Uterine smooth muscle cell (primary cell): ENCODE data around the gene GPR108. TPM values are rescaled to one million over a fixed set of nuclear protein-coding genes. Genes with fewer than 3 reads are reported as not detected.

Experiments used
- total RNA-seq: library from RNA; depleted of rRNA; stranded (reverse); fragments of >200 nt; gene quantifications from 2 replicates; pipeline ENCODE4 v1.2.3, GENCODE V29; 2014

GPR108 gene
- total RNA-seq, result 26.0 and 34.4 TPM in 2 replicates

DNA sequence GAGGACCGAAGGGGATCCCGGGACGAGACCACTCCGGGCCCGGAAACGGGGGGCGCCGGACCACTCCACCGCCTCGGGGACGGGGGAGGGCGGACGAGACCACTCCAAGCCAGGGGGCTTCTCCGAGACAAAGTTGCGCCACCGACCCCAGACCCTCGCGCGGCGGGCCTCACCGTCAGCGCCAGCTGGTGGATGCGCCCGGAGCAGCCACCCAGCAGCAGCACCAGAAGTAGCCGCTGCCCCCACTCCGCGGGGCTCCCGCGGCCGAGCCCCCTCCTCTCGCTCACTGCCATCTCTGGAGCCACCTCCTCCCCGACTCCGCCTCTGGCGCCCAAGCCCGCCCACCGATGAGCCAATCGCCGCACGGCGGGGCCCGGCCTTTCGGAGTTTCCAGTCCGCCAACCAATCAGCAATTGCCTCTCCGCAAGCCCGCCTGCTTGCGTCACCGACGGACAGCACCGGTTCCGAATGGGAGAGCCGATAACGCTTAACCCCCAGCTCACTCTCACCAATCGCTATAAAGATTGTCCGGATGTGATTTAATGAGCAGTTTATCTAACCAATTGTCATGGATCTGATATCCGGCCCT, at the start of gene GPR108:
TSS of gene GPR108 (minus strand) at position 297 of the 589 bp plus-strand sequence. CDS start at position 293, 4 bp downstream.

GRCh38 chr19:6772028-6772865, 34.9 kb upstream of the GPR108 start, which contains the start of gene VAV1:
Gene VAV1 (plus strand): TSS chr19:6772708. CDS start chr19:6772808, 100 bp downstream.

DNA sequence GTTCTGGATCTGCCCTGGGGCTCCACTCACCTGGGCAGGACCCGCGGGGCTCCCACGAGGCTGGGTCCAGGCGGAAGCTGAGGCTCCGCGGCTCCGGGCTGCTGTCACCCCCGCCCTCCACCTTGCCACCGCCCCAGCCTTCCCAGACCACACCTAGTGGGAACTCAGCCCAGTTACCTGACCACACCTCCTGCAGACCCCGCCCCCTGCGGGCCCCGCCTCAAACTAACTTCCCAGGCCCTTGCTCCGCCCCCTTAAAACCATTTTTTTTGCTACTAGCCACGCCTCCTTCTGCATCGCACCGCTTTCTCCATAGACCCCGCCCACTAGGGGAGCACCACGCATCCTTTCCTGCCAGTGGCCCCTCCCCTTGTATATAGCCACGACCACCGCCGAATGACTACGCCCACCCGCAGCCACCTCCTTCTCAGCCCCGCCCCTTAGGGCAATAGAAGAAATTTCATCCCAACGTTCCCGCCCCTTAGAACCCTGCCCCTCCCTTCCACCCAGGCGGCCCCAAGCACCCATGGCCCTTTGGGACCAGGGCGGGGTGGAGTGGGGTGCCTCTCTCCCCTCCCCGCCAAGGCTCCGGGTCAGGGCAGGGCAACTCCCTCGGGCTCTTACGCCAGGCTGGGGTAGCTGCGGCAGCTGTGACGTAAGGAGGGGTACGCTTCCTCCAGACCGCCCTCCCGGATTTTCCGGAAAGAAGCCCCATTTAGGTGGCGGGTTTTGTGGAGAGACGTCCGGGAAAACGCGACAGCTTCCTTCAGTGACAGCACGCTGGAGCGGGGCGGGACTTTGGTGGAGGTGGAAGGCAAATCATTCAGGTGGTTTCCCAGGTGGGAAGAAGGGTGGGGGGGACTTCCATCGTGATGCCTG, 30.2 kb upstream of the GPR108 start, which contains the start of gene SH2D3A:
TSS of gene SH2D3A (minus strand) at position 79 of the 879 bp plus-strand sequence. CDS start 3,687 bp downstream, outside the sequence.

GRCh38 chr19:6739390-6739882, 2.1 kb upstream of the GPR108 start, which contains the start of gene TRIP10:
Gene TRIP10 (plus strand): TSS chr19:6739680. CDS start chr19:6739762, 82 bp downstream.

GRCh38 chr19:6720369-6721137, 16.8 kb downstream of the GPR108 start, which contains the start of gene C3:
Gene C3 (minus strand): TSS chr19:6720650. CDS start chr19:6720589, 61 bp downstream.

Other genes with a start within 250 kb of the GPR108 start
- not detected in 2 replicates for gene TUBB4A, start 235.3 kb downstream of the GPR108 start, total RNA-seq
- gene TNFSF9, start 206.6 kb downstream of the GPR108 start, total RNA-seq, result 0.11 TPM in 1 of 2 replicates, not detected in the other
- not detected in 2 replicates for gene CD70, start 146.4 kb downstream of the GPR108 start, total RNA-seq
- not detected in 2 replicates for gene TNFSF14, start 67.4 kb downstream of the GPR108 start, total RNA-seq
- gene C3, start 16.9 kb downstream of the GPR108 start, total RNA-seq, result 0.22 and 0.25 TPM in 2 replicates
- gene TRIP10, start 2.1 kb upstream of the GPR108 start, total RNA-seq, result 39.1 and 41.6 TPM in 2 replicates
- gene SH2D3A, start 29.9 kb upstream of the GPR108 start, total RNA-seq, result not detected in 2 replicates
- not detected in 2 replicates for gene VAV1, start 35.1 kb upstream of the GPR108 start, total RNA-seq
- not detected in 2 replicates for gene ADGRE1, start 150.0 kb upstream of the GPR108 start, total RNA-seq